DND-41 (cell line): ENCODE data around the gene RAD52.

Experiments
- EZH2 ChIP-seq: IDR thresholded peaks from 3 replicates; pipeline ENCODE4 v1.6.1; 2012; ENCODE audit warnings: borderline replicate concordance, low read depth, mild to moderate bottlenecking, moderate library complexity, low read length, inconsistent platforms; ENCODE audit not compliant: severe bottlenecking
- TF ChIP-seq, protein P1 (sequence below): IDR thresholded peaks from 2 replicates; pipeline ENCODE4 v1.5.1; 2012; ENCODE audit warnings: borderline replicate concordance, low read length, moderate library complexity, mild to moderate bottlenecking; ENCODE audit not compliant: poor library complexity, severe bottlenecking; ENCODE audit errors: extremely low read depth

- TF ChIP-seq, protein P1, sequence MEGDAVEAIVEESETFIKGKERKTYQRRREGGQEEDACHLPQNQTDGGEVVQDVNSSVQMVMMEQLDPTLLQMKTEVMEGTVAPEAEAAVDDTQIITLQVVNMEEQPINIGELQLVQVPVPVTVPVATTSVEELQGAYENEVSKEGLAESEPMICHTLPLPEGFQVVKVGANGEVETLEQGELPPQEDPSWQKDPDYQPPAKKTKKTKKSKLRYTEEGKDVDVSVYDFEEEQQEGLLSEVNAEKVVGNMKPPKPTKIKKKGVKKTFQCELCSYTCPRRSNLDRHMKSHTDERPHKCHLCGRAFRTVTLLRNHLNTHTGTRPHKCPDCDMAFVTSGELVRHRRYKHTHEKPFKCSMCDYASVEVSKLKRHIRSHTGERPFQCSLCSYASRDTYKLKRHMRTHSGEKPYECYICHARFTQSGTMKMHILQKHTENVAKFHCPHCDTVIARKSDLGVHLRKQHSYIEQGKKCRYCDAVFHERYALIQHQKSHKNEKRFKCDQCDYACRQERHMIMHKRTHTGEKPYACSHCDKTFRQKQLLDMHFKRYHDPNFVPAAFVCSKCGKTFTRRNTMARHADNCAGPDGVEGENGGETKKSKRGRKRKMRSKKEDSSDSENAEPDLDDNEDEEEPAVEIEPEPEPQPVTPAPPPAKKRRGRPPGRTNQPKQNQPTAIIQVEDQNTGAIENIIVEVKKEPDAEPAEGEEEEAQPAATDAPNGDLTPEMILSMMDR, result no peak
- TF ChIP-seq EZH2, result no peak
Measured at GRCh38 chr12:880656-881055, 68.8 kb downstream of the RAD52 start.
